ENCODE data around the gene NEDD4.
"Not testable (repeated sequence)": the region's sequence is repeated elsewhere in the genome, so short reads cannot be mapped to it uniquely, and the experiment has no call there.

Gene NEDD4

GRCh38 chr15:55856506-55857164 lies 136.8 kb downstream of the NEDD4 start:
- DNase-seq (ENCODE audit: extremely low spot score), result no peak
- CTCF ChIA-PET, result interaction anchor here (2.6 kb wide), 1 partner anchor 11 kb away, joined by 9 read pairs; no protein-coding TSS in a partner anchor
- POLR2A ChIA-PET, result no interaction called here
- TF ChIP-seq CTCF (IDR thresholded peaks at IDR 0.05; ENCODE audit: control extremely low read depth, extremely low read depth, low read depth, missing control alignments), result no peak

- ChIA-PET POLR2A (no interaction called here), CTCF (interaction anchor here (1.3 to 2.1 kb wide), 3 partner anchors 42 to 207 kb away, joined by 4 to 6 read pairs (median 4); no protein-coding TSS in a partner anchor)
- TF ChIP-seq CTCF (IDR thresholded peaks at IDR 0.05; ENCODE audit: control extremely low read depth, extremely low read depth, low read depth, missing control alignments), result no peak
- no peak for DNase-seq (ENCODE audit: extremely low spot score)
Measured at GRCh38 chr15:55853134-55853533, 140.3 kb downstream of the NEDD4 start.

- peak; percentile 68 for DNase-seq (ENCODE audit: extremely low spot score)
- TF ChIP-seq CTCF (IDR thresholded peaks at IDR 0.05; ENCODE audit: control extremely low read depth, extremely low read depth, low read depth, missing control alignments), result peak; percentile 87
- ChIA-PET CTCF (interaction anchor here (0.6 to 4.8 kb wide), 23 partner anchors 8 to 327 kb away, joined by 3 to 32 read pairs (median 3); no protein-coding TSS in a partner anchor), POLR2A (no interaction called here)
Measured at GRCh38 chr15:55846116-55846707, 147.2 kb downstream of the NEDD4 start.

- CTCF ChIA-PET, result interaction anchor here (1.0 to 4.8 kb wide), 4 partner anchors 23 to 192 kb away, joined by 3 to 32 read pairs (median 4); no protein-coding TSS in a partner anchor
- POLR2A ChIA-PET; DNase-seq (ENCODE audit: extremely low spot score): not testable (repeated sequence)
Measured at GRCh38 chr15:55842897-55843296, 150.5 kb downstream of the NEDD4 start.

GRCh38 chr15:55835866-55836265 lies 157.5 kb downstream of the NEDD4 start:
- DNase-seq (ENCODE audit: extremely low spot score), result no peak
- no peak for TF ChIP-seq CTCF (IDR thresholded peaks at IDR 0.05; ENCODE audit: control extremely low read depth, extremely low read depth, low read depth, missing control alignments)
- POLR2A ChIA-PET, result no interaction called here
- CTCF ChIA-PET, result interaction anchor here (1.4 to 4.9 kb wide), 2 partner anchors 10 to 167 kb away, joined by 3 to 21 read pairs; no protein-coding TSS in a partner anchor

GRCh38 chr15:55834331-55834730 lies 159.1 kb downstream of the NEDD4 start:
- no peak for TF ChIP-seq CTCF (IDR thresholded peaks at IDR 0.05; ENCODE audit: control extremely low read depth, extremely low read depth, low read depth, missing control alignments)
- no peak for DNase-seq (ENCODE audit: extremely low spot score)
- CTCF ChIA-PET, result interaction anchor here (0.9 to 4.9 kb wide), 2 partner anchors 9 to 12 kb away, joined by 3 to 21 read pairs; no protein-coding TSS in a partner anchor
- POLR2A ChIA-PET, result no interaction called here

- TF ChIP-seq CTCF (IDR thresholded peaks at IDR 0.05; ENCODE audit: control extremely low read depth, extremely low read depth, low read depth, missing control alignments), result no peak
- ChIA-PET POLR2A (no interaction called here), CTCF (interaction anchor here (0.9 to 1.8 kb wide), 6 partner anchors 13 to 415 kb away, joined by 3 to 7 read pairs (median 4); no protein-coding TSS in a partner anchor)
- DNase-seq (ENCODE audit: extremely low spot score), result no peak
Measured at GRCh38 chr15:55829826-55830225, 163.6 kb downstream of the NEDD4 start.
